ENCODE data around the gene SUZ12. TPM values are rescaled to one million over a fixed set of nuclear protein-coding genes. Genes with fewer than 3 reads are reported as not detected.

SUZ12 gene
- total and polyA plus RNA-seq, 2 experiments from 2014 or later, result 22.3 to 39.8 TPM

DNA sequence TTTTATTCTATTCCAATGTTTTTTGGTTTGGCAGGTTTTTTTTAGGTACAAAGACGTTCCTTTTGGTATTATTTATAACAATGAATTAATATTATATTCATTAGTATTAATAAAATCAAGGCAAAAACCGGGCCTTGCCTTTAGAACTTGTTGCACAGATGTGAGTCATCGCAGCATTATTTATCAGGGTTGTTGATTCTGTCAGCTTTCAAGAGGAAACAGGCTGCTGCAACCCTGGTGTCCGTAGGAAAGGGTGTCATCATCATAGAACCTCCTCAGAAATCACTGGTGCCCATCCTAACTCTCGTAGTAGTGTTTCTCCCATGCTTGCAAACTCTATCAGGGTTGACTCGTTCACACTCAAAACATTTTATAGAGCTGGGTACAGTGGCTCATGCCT is 60.2 kb downstream of the SUZ12 start:
- H3K79me2 ChIP-seq (replicated peaks; ENCODE audit: insufficient read depth), result no peaks in the 10 kb centered on the region
- no peak overlapping the region for H2AFZ ChIP-seq
- no peaks in the 10 kb centered on the region for H3K4me1 Mint-ChIP-seq
- no peaks in the 10 kb centered on the region for H3K9me3 Mint-ChIP-seq
- no peak for TF ChIP-seq JUNB (IDR thresholded peaks at IDR 0.05; ENCODE audit: unreplicated experiment)
- TF ChIP-seq ZNF331 (CRISPR knock-in tag; IDR thresholded peaks at IDR 0.05; ENCODE audit: low read depth), result no peak
- TF ChIP-seq, protein P1, sequence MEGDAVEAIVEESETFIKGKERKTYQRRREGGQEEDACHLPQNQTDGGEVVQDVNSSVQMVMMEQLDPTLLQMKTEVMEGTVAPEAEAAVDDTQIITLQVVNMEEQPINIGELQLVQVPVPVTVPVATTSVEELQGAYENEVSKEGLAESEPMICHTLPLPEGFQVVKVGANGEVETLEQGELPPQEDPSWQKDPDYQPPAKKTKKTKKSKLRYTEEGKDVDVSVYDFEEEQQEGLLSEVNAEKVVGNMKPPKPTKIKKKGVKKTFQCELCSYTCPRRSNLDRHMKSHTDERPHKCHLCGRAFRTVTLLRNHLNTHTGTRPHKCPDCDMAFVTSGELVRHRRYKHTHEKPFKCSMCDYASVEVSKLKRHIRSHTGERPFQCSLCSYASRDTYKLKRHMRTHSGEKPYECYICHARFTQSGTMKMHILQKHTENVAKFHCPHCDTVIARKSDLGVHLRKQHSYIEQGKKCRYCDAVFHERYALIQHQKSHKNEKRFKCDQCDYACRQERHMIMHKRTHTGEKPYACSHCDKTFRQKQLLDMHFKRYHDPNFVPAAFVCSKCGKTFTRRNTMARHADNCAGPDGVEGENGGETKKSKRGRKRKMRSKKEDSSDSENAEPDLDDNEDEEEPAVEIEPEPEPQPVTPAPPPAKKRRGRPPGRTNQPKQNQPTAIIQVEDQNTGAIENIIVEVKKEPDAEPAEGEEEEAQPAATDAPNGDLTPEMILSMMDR (conservative IDR thresholded peaks at IDR 0.05; ENCODE audit: low read depth in 2 of 2), result no peak
- no peak for TF ChIP-seq POLR2AphosphoS5 (IDR thresholded peaks at IDR 0.05; ENCODE audit: low read depth)
- TF ChIP-seq, protein P2, sequence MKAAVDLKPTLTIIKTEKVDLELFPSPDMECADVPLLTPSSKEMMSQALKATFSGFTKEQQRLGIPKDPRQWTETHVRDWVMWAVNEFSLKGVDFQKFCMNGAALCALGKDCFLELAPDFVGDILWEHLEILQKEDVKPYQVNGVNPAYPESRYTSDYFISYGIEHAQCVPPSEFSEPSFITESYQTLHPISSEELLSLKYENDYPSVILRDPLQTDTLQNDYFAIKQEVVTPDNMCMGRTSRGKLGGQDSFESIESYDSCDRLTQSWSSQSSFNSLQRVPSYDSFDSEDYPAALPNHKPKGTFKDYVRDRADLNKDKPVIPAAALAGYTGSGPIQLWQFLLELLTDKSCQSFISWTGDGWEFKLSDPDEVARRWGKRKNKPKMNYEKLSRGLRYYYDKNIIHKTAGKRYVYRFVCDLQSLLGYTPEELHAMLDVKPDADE (IDR thresholded peaks at IDR 0.05), result no peak
- TF ChIP-seq, protein P3, sequence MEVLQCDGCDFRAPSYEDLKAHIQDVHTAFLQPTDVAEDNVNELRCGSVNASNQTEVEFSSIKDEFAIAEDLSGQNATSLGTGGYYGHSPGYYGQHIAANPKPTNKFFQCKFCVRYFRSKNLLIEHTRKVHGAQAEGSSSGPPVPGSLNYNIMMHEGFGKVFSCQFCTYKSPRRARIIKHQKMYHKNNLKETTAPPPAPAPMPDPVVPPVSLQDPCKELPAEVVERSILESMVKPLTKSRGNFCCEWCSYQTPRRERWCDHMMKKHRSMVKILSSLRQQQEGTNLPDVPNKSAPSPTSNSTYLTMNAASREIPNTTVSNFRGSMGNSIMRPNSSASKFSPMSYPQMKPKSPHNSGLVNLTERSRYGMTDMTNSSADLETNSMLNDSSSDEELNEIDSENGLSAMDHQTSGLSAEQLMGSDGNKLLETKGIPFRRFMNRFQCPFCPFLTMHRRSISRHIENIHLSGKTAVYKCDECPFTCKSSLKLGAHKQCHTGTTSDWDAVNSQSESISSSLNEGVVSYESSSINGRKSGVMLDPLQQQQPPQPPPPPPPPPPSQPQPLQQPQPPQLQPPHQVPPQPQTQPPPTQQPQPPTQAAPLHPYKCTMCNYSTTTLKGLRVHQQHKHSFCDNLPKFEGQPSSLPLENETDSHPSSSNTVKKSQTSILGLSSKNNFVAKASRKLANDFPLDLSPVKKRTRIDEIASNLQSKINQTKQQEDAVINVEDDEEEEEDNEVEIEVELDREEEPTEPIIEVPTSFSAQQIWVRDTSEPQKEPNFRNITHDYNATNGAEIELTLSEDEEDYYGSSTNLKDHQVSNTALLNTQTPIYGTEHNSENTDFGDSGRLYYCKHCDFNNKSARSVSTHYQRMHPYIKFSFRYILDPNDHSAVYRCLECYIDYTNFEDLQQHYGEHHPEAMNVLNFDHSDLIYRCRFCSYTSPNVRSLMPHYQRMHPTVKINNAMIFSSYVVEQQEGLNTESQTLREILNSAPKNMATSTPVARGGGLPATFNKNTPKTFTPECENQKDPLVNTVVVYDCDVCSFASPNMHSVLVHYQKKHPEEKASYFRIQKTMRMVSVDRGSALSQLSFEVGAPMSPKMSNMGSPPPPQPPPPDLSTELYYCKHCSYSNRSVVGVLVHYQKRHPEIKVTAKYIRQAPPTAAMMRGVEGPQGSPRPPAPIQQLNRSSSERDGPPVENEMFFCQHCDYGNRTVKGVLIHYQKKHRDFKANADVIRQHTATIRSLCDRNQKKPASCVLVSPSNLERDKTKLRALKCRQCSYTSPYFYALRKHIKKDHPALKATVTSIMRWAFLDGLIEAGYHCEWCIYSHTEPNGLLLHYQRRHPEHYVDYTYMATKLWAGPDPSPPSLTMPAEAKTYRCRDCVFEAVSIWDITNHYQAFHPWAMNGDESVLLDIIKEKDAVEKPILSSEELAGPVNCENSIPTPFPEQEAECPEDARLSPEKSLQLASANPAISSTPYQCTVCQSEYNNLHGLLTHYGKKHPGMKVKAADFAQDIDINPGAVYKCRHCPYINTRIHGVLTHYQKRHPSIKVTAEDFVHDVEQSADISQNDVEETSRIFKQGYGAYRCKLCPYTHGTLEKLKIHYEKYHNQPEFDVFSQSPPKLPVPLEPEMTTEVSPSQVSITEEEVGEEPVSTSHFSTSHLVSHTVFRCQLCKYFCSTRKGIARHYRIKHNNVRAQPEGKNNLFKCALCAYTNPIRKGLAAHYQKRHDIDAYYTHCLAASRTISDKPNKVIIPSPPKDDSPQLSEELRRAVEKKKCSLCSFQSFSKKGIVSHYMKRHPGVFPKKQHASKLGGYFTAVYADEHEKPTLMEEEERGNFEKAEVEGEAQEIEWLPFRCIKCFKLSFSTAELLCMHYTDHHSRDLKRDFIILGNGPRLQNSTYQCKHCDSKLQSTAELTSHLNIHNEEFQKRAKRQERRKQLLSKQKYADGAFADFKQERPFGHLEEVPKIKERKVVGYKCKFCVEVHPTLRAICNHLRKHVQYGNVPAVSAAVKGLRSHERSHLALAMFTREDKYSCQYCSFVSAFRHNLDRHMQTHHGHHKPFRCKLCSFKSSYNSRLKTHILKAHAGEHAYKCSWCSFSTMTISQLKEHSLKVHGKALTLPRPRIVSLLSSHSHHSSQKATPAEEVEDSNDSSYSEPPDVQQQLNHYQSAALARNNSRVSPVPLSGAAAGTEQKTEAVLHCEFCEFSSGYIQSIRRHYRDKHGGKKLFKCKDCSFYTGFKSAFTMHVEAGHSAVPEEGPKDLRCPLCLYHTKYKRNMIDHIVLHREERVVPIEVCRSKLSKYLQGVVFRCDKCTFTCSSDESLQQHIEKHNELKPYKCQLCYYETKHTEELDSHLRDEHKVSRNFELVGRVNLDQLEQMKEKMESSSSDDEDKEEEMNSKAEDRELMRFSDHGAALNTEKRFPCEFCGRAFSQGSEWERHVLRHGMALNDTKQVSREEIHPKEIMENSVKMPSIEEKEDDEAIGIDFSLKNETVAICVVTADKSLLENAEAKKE (CRISPR knock-in tag; IDR thresholded peaks at IDR 0.05), result no peak
- no peak for TF ChIP-seq CREB1 (CRISPR knock-in tag; IDR thresholded peaks at IDR 0.05; ENCODE audit: low read depth)
- no peak for TF ChIP-seq EZH2phosphoT487 (IDR thresholded peaks at IDR 0.05; ENCODE audit: unreplicated experiment)
- no peak for TF ChIP-seq STAT1 (IDR thresholded peaks at IDR 0.05; ENCODE audit: unreplicated experiment)
- no peak for TF ChIP-seq NANOG (IDR thresholded peaks at IDR 0.05; ENCODE audit: borderline replicate concordance)
- no peak for TF ChIP-seq EZH2 (IDR thresholded peaks at IDR 0.05; ENCODE audit: low read depth, unreplicated experiment)
- TF ChIP-seq, protein P4, sequence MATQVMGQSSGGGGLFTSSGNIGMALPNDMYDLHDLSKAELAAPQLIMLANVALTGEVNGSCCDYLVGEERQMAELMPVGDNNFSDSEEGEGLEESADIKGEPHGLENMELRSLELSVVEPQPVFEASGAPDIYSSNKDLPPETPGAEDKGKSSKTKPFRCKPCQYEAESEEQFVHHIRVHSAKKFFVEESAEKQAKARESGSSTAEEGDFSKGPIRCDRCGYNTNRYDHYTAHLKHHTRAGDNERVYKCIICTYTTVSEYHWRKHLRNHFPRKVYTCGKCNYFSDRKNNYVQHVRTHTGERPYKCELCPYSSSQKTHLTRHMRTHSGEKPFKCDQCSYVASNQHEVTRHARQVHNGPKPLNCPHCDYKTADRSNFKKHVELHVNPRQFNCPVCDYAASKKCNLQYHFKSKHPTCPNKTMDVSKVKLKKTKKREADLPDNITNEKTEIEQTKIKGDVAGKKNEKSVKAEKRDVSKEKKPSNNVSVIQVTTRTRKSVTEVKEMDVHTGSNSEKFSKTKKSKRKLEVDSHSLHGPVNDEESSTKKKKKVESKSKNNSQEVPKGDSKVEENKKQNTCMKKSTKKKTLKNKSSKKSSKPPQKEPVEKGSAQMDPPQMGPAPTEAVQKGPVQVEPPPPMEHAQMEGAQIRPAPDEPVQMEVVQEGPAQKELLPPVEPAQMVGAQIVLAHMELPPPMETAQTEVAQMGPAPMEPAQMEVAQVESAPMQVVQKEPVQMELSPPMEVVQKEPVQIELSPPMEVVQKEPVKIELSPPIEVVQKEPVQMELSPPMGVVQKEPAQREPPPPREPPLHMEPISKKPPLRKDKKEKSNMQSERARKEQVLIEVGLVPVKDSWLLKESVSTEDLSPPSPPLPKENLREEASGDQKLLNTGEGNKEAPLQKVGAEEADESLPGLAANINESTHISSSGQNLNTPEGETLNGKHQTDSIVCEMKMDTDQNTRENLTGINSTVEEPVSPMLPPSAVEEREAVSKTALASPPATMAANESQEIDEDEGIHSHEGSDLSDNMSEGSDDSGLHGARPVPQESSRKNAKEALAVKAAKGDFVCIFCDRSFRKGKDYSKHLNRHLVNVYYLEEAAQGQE (IDR thresholded peaks at IDR 0.05; ENCODE audit: unreplicated experiment), result no peak
- TF ChIP-seq ZNF114 (CRISPR knock-in tag; IDR thresholded peaks at IDR 0.05), result no peak
- no peaks in the 10 kb centered on the region for H3K27me3 ChIP-seq (ENCODE audit: insufficient read depth)
- H3K27ac ChIP-seq (ENCODE audit: low read depth), result no peak overlapping the region
- DNase-seq (ENCODE audit: low spot score) (no peak), ATAC-seq (no peak)
- H3K9me2 ChIP-seq (ENCODE audit: insufficient read depth), result no peaks in the 10 kb centered on the region
- peaks cover 4% of the 10 kb centered on the region; the same call in 1 of the 2 replicates for H3F3A ChIP-seq (replicated peaks; ENCODE audit: low read depth)
- H3K4me2 ChIP-seq, result no peak overlapping the region
- H3K27me3 Mint-ChIP-seq (ENCODE audit: insufficient read depth, low read depth, poor library complexity), result peaks cover 7% of the 10 kb centered on the region
- H3K4me3 Mint-ChIP-seq, result no peak overlapping the region
- no peaks in the 10 kb centered on the region for H4K20me1 ChIP-seq (replicated peaks; ENCODE audit: insufficient read depth)
- H3K27ac Mint-ChIP-seq, result no peak overlapping the region
- H3K36me3 ChIP-seq (ENCODE audit: insufficient read depth), result peaks cover 68% of the 10 kb centered on the region
- peaks cover 82% of the 10 kb centered on the region for H3K36me3 Mint-ChIP-seq (ENCODE audit: low read depth)
- H3K4me1 ChIP-seq (ENCODE audit: insufficient read depth), result no peaks in the 10 kb centered on the region
- no peak overlapping the region for H3K4me3 ChIP-seq
